GM23338 (cell line): ENCODE results near the gene C22orf42. TPM values are rescaled to one million over a fixed set of nuclear protein-coding genes. Genes with fewer than 3 reads are reported as not detected.

Experiments
- ATAC-seq: fragments of 200-7000 bp; cut with Tn5 transposase; 3 replicates; pipeline ENCODE4 v1.9.1; 2020
- DNase-seq: peaks from one replicate; pipeline ENCODE4 v3.0.0-alpha.2; 2015; ENCODE audit warnings: low spot score
- H2AFZ ChIP-seq: fragments of 200-600 bp; sonication (generic); 2 replicates; pipeline ENCODE4 v1.8.0; 2016; ENCODE audit warnings: antibody characterized with exemption, mild to moderate bottlenecking, moderate library complexity
- H3F3A ChIP-seq: fragments of 200-600 bp; sonication (generic); replicated peaks from 2 replicates; pipeline ENCODE4 v1.8.0; 2017; ENCODE audit warnings: antibody characterized with exemption, mixed run types, low read depth
- H3K27ac ChIP-seq: fragments of 200-600 bp; sonication (generic); 2 replicates; pipeline ENCODE4 v1.6.1; 2016; ENCODE audit warnings: low read depth
- H3K27me3 ChIP-seq: fragments of 200-600 bp; sonication (generic); 2 replicates; pipeline ENCODE4 v1.8.0; 2016; ENCODE audit warnings: mild to moderate bottlenecking, mixed run types, moderate library complexity; ENCODE audit not compliant: insufficient read depth
- H3K36me3 ChIP-seq: fragments of 200-600 bp; sonication (generic); 2 replicates; pipeline ENCODE4 v1.8.0; 2016; ENCODE audit warnings: mild to moderate bottlenecking; ENCODE audit not compliant: insufficient read depth
- H3K4me1 ChIP-seq: fragments of 200-600 bp; sonication (generic); 2 replicates; pipeline ENCODE4 v1.8.0; 2016; ENCODE audit warnings: mild to moderate bottlenecking, moderate library complexity; ENCODE audit not compliant: insufficient read depth
- H3K4me2 ChIP-seq: fragments of 200-600 bp; sonication (generic); 2 replicates; pipeline ENCODE4 v1.7.1; 2017; ENCODE audit warnings: mixed run types
- H3K4me3 ChIP-seq: fragments of 200-600 bp; sonication (generic); 2 replicates; pipeline ENCODE4 v1.6.1; 2016; ENCODE audit warnings: mixed run types
- H3K79me2 ChIP-seq: fragments of 200-600 bp; sonication (generic); replicated peaks from 2 replicates; pipeline ENCODE4 v1.8.0; 2017; ENCODE audit warnings: mild to moderate bottlenecking; ENCODE audit not compliant: insufficient read depth
- H3K9me2 ChIP-seq: fragments of 200-600 bp; sonication (generic); 2 replicates; pipeline ENCODE4 v1.8.0; 2017; ENCODE audit not compliant: insufficient read depth
- H4K20me1 ChIP-seq: fragments of 200-600 bp; sonication (generic); replicated peaks from 2 replicates; pipeline ENCODE4 v1.8.0; 2017; ENCODE audit warnings: mild to moderate bottlenecking; ENCODE audit not compliant: insufficient read depth
- H3K27ac Mint-ChIP-seq: 2 replicates; pipeline ENCODE4 v1.8.0; 2020; ENCODE audit warnings: inconsistent platforms, mild to moderate bottlenecking, moderate library complexity, mixed read lengths
- H3K27me3 Mint-ChIP-seq: 3 replicates; pipeline ENCODE4 v1.8.0; 2022; ENCODE audit warnings: low read depth, mild to moderate bottlenecking, moderate library complexity, mixed read lengths, inconsistent platforms; ENCODE audit not compliant: insufficient read depth, poor library complexity
- H3K36me3 Mint-ChIP-seq: 3 replicates; pipeline ENCODE4 v1.8.0; 2021; ENCODE audit warnings: low read depth, mild to moderate bottlenecking, inconsistent platforms, moderate library complexity, mixed read lengths
- H3K4me1 Mint-ChIP-seq: 3 replicates; pipeline ENCODE4 v1.8.0; 2020; ENCODE audit warnings: mild to moderate bottlenecking, inconsistent platforms, mixed read lengths
- H3K4me3 Mint-ChIP-seq: 3 replicates; pipeline ENCODE4 v1.8.0; 2021; ENCODE audit warnings: moderate library complexity, mild to moderate bottlenecking, inconsistent platforms, mixed read lengths
- H3K9me3 Mint-ChIP-seq: 3 replicates; pipeline ENCODE4 v1.8.0; 2020; ENCODE audit warnings: moderate library complexity, mild to moderate bottlenecking, inconsistent platforms, mixed read lengths
- CREB1 ChIP-seq: fragments of 250-450 bp; sonication (Bioruptor Pico); IDR thresholded peaks from 2 replicates; pipeline ENCODE4 v1.5.0; 2020; ENCODE audit warnings: low read depth, mild to moderate bottlenecking, moderate library complexity
- EZH2phosphoT487 ChIP-seq: fragments of 200-600 bp; sonication (generic); IDR thresholded peaks from one replicate; pipeline ENCODE4 v1.8.1; 2018; ENCODE audit warnings: antibody characterized with exemption; ENCODE audit not compliant: unreplicated experiment
- JUNB ChIP-seq: IDR thresholded peaks from one replicate; pipeline ENCODE4 v1.6.1; 2016; ENCODE audit warnings: antibody characterized with exemption; ENCODE audit not compliant: unreplicated experiment
- NANOG ChIP-seq: IDR thresholded peaks from 2 replicates; pipeline ENCODE4 v1.6.1; 2016; ENCODE audit warnings: antibody characterized with exemption, borderline replicate concordance
- POLR2AphosphoS5 ChIP-seq: IDR thresholded peaks from 2 replicates; pipeline ENCODE4 v1.6.1; 2016; ENCODE audit warnings: antibody characterized with exemption, low read depth
- ZNF331 ChIP-seq: fragments of 250-450 bp; sonication (Bioruptor Pico); IDR thresholded peaks from 2 replicates; pipeline ENCODE4 v1.5.0; 2020; ENCODE audit warnings: low read depth, mild to moderate bottlenecking, moderate library complexity
- polyA plus RNA-seq: library from polyadenylated mRNA; unstranded; fragments of >200 nt; fragmentation: Nextera tagmentation; extraction: Ambion mirVana; gene quantifications from 2 replicates; pipeline ENCODE4 v1.2.1, GENCODE V29; 2016
- total RNA-seq: library from RNA; depleted of rRNA; stranded (reverse); fragments of >200 nt; shearing (Covaris generic); gene quantifications from 2 replicates; pipeline ENCODE4 v1.2.3, GENCODE V29; 2014
- TF ChIP-seq, protein P1 (sequence below), 2 experiments: fragments of 200-600 bp in 1 of 2; sonication (generic) in 1 of 2; conservative IDR thresholded peaks; 2 replicates each; pipeline versions ENCODE4 v1.5.1 to v1.6.1; 2016 to 2017; ENCODE audit warnings: antibody characterized with exemption in 2 of 2, low read depth in 2 of 2, mild to moderate bottlenecking in 2 of 2, moderate library complexity in 1 of 2
- TF ChIP-seq, protein P2 (sequence below): IDR thresholded peaks from 2 replicates; pipeline ENCODE4 v1.6.1; 2016; ENCODE audit warnings: antibody characterized with exemption
- TF ChIP-seq, protein P3 (sequence below): IDR thresholded peaks from one replicate; pipeline ENCODE4 v1.6.1; 2018; ENCODE audit warnings: antibody characterized with exemption; ENCODE audit not compliant: unreplicated experiment
- TF ChIP-seq, protein P4 (sequence below): fragments of 250-450 bp; sonication (Bioruptor Pico); IDR thresholded peaks from 2 replicates; pipeline ENCODE4 v1.5.0; 2020; ENCODE audit warnings: mild to moderate bottlenecking, moderate library complexity

Gene C22orf42
- total and polyA plus RNA-seq, 2 experiments from 2014 or later = 0.76 to 1.2 TPM

DNA sequence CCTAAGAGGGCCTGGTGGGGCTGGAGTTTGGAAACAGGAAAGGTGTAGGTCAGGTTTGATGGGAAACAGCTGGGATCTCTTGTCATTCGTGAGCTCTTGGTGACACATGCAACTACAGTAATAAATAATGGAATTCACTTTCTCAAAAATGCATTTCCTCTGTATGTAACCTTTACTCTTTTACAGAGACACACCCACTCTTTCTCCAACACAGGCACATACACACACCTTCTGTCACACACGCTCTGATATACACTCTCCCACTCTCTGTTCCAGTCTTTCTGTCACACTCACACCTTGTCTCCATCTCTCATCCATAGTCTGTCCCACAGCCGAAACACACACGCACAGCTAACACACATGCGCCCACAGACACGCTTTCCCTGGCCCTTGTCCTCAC lies 6.6 kb upstream of the C22orf42 start (continued):
- TF ChIP-seq, protein P1, sequence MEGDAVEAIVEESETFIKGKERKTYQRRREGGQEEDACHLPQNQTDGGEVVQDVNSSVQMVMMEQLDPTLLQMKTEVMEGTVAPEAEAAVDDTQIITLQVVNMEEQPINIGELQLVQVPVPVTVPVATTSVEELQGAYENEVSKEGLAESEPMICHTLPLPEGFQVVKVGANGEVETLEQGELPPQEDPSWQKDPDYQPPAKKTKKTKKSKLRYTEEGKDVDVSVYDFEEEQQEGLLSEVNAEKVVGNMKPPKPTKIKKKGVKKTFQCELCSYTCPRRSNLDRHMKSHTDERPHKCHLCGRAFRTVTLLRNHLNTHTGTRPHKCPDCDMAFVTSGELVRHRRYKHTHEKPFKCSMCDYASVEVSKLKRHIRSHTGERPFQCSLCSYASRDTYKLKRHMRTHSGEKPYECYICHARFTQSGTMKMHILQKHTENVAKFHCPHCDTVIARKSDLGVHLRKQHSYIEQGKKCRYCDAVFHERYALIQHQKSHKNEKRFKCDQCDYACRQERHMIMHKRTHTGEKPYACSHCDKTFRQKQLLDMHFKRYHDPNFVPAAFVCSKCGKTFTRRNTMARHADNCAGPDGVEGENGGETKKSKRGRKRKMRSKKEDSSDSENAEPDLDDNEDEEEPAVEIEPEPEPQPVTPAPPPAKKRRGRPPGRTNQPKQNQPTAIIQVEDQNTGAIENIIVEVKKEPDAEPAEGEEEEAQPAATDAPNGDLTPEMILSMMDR (conservative IDR thresholded peaks at IDR 0.05; ENCODE audit: low read depth in 2 of 2) = no peak
- no peak for TF ChIP-seq POLR2AphosphoS5
- TF ChIP-seq ZNF331 (CRISPR knock-in tag) = no peak
- TF ChIP-seq, protein P2, sequence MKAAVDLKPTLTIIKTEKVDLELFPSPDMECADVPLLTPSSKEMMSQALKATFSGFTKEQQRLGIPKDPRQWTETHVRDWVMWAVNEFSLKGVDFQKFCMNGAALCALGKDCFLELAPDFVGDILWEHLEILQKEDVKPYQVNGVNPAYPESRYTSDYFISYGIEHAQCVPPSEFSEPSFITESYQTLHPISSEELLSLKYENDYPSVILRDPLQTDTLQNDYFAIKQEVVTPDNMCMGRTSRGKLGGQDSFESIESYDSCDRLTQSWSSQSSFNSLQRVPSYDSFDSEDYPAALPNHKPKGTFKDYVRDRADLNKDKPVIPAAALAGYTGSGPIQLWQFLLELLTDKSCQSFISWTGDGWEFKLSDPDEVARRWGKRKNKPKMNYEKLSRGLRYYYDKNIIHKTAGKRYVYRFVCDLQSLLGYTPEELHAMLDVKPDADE = no peak
- no peak for TF ChIP-seq EZH2phosphoT487
- no peak for TF ChIP-seq NANOG
- TF ChIP-seq JUNB = no peak

DNA sequence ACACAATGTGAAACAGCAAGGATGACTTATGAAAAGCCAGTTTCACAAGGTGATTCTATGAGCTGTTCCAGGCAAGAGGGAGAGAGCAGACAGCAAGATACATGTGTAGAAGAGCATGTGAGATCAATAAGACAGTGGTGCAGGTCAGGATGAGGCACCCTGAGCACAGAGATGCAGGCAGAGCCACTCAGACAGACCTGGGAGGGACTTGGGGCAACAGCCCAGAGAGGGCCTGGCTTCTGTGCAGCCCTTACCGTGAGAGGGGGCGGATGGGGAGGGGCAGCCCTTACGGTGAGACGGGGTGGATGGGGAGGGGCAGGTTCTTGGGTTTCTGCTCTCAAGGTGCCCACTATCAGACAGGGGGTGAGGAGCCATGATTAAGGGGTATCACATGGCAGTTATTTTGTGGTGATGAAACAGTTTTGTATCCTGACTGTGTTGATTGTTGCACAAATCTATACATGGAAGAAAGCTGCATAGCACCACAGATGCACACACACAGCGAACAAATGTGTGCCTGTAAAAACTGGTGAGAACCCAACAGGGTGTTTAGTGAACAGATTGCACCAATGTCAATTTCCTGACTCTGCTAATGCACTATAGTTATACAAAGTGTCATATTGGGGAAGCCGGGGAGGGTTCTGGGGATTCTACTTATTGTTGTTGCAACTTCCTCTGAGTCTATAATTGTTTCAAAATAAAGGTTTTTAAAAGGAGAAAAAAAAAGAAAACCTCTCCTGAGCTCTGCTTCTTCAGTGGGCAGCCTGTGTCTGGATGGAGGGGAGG lies 5.2 kb upstream of the C22orf42 start:
- no peaks in the 10 kb centered on the region for H3K36me3 Mint-ChIP-seq
- H3K36me3 ChIP-seq = no peaks in the 10 kb centered on the region
- H3K4me3 Mint-ChIP-seq = no peak overlapping the region
- H3K9me2 ChIP-seq = no peaks in the 10 kb centered on the region
- H3K4me1 ChIP-seq = no peaks in the 10 kb centered on the region
- H3K9me3 Mint-ChIP-seq = no peaks in the 10 kb centered on the region
- H3K27ac Mint-ChIP-seq = no peak overlapping the region
- H3K27me3 ChIP-seq = no peaks in the 10 kb centered on the region
- H4K20me1 ChIP-seq = no peaks in the 10 kb centered on the region
- ATAC-seq = peak; percentile 74
- H2AFZ ChIP-seq = no peak overlapping the region
- H3K4me1 Mint-ChIP-seq = peaks cover 14% of the 10 kb centered on the region
- no peak overlapping the region for H3K4me3 ChIP-seq
- H3K79me2 ChIP-seq = no peaks in the 10 kb centered on the region
- H3K27me3 Mint-ChIP-seq = peaks cover 7% of the 10 kb centered on the region
- peak; percentile 7 for DNase-seq
- no peak overlapping the region for H3K4me2 ChIP-seq
- no peak overlapping the region for H3K27ac ChIP-seq
- H3F3A ChIP-seq = no peaks in the 10 kb centered on the region
- TF ChIP-seq, protein P3, sequence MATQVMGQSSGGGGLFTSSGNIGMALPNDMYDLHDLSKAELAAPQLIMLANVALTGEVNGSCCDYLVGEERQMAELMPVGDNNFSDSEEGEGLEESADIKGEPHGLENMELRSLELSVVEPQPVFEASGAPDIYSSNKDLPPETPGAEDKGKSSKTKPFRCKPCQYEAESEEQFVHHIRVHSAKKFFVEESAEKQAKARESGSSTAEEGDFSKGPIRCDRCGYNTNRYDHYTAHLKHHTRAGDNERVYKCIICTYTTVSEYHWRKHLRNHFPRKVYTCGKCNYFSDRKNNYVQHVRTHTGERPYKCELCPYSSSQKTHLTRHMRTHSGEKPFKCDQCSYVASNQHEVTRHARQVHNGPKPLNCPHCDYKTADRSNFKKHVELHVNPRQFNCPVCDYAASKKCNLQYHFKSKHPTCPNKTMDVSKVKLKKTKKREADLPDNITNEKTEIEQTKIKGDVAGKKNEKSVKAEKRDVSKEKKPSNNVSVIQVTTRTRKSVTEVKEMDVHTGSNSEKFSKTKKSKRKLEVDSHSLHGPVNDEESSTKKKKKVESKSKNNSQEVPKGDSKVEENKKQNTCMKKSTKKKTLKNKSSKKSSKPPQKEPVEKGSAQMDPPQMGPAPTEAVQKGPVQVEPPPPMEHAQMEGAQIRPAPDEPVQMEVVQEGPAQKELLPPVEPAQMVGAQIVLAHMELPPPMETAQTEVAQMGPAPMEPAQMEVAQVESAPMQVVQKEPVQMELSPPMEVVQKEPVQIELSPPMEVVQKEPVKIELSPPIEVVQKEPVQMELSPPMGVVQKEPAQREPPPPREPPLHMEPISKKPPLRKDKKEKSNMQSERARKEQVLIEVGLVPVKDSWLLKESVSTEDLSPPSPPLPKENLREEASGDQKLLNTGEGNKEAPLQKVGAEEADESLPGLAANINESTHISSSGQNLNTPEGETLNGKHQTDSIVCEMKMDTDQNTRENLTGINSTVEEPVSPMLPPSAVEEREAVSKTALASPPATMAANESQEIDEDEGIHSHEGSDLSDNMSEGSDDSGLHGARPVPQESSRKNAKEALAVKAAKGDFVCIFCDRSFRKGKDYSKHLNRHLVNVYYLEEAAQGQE = no peak
- TF ChIP-seq CREB1 (CRISPR knock-in tag) (no peak), NANOG (no peak), POLR2AphosphoS5 (no peak)
- TF ChIP-seq, protein P2 = no peak
- TF ChIP-seq, protein P4, sequence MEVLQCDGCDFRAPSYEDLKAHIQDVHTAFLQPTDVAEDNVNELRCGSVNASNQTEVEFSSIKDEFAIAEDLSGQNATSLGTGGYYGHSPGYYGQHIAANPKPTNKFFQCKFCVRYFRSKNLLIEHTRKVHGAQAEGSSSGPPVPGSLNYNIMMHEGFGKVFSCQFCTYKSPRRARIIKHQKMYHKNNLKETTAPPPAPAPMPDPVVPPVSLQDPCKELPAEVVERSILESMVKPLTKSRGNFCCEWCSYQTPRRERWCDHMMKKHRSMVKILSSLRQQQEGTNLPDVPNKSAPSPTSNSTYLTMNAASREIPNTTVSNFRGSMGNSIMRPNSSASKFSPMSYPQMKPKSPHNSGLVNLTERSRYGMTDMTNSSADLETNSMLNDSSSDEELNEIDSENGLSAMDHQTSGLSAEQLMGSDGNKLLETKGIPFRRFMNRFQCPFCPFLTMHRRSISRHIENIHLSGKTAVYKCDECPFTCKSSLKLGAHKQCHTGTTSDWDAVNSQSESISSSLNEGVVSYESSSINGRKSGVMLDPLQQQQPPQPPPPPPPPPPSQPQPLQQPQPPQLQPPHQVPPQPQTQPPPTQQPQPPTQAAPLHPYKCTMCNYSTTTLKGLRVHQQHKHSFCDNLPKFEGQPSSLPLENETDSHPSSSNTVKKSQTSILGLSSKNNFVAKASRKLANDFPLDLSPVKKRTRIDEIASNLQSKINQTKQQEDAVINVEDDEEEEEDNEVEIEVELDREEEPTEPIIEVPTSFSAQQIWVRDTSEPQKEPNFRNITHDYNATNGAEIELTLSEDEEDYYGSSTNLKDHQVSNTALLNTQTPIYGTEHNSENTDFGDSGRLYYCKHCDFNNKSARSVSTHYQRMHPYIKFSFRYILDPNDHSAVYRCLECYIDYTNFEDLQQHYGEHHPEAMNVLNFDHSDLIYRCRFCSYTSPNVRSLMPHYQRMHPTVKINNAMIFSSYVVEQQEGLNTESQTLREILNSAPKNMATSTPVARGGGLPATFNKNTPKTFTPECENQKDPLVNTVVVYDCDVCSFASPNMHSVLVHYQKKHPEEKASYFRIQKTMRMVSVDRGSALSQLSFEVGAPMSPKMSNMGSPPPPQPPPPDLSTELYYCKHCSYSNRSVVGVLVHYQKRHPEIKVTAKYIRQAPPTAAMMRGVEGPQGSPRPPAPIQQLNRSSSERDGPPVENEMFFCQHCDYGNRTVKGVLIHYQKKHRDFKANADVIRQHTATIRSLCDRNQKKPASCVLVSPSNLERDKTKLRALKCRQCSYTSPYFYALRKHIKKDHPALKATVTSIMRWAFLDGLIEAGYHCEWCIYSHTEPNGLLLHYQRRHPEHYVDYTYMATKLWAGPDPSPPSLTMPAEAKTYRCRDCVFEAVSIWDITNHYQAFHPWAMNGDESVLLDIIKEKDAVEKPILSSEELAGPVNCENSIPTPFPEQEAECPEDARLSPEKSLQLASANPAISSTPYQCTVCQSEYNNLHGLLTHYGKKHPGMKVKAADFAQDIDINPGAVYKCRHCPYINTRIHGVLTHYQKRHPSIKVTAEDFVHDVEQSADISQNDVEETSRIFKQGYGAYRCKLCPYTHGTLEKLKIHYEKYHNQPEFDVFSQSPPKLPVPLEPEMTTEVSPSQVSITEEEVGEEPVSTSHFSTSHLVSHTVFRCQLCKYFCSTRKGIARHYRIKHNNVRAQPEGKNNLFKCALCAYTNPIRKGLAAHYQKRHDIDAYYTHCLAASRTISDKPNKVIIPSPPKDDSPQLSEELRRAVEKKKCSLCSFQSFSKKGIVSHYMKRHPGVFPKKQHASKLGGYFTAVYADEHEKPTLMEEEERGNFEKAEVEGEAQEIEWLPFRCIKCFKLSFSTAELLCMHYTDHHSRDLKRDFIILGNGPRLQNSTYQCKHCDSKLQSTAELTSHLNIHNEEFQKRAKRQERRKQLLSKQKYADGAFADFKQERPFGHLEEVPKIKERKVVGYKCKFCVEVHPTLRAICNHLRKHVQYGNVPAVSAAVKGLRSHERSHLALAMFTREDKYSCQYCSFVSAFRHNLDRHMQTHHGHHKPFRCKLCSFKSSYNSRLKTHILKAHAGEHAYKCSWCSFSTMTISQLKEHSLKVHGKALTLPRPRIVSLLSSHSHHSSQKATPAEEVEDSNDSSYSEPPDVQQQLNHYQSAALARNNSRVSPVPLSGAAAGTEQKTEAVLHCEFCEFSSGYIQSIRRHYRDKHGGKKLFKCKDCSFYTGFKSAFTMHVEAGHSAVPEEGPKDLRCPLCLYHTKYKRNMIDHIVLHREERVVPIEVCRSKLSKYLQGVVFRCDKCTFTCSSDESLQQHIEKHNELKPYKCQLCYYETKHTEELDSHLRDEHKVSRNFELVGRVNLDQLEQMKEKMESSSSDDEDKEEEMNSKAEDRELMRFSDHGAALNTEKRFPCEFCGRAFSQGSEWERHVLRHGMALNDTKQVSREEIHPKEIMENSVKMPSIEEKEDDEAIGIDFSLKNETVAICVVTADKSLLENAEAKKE (CRISPR knock-in tag) = no peak
